Nephron progenitor cell (in vitro differentiated cells): Measurements from ENCODE around the gene SLC25A51.
"Not testable (repeated sequence)": the region's sequence is repeated elsewhere in the genome, so short reads cannot be mapped to it uniquely, and the experiment has no call there.

ENCODE experiments used
- DNase-seq: peaks from one replicate; pipeline ENCODE4 v3.0.0; 2021
- H3K27ac Mint-ChIP-seq: 2 replicates; pipeline ENCODE4 v1.8.0; 2021; ENCODE audit warnings: mild to moderate bottlenecking, moderate library complexity, mixed read lengths
- H3K27me3 Mint-ChIP-seq: 2 replicates; pipeline ENCODE4 v1.8.0; 2021; ENCODE audit warnings: mild to moderate bottlenecking, low read depth, mixed read lengths; ENCODE audit not compliant: poor library complexity
- H3K36me3 Mint-ChIP-seq: 2 replicates; pipeline ENCODE4 v1.8.0; 2021; ENCODE audit warnings: low read depth, mixed read lengths
- H3K4me1 Mint-ChIP-seq: 2 replicates; pipeline ENCODE4 v1.8.0; 2021; ENCODE audit warnings: mixed read lengths
- H3K4me3 Mint-ChIP-seq: 2 replicates; pipeline ENCODE4 v1.8.0; 2021; ENCODE audit warnings: mild to moderate bottlenecking, moderate library complexity, mixed read lengths
- H3K9me3 Mint-ChIP-seq: 2 replicates; pipeline ENCODE4 v1.8.0; 2021; ENCODE audit warnings: mild to moderate bottlenecking, moderate library complexity, mixed read lengths
- CTCF ChIP-seq: fragments of 200-600 bp; sonication (generic); IDR thresholded peaks from 2 replicates; pipeline ENCODE4 v1.5.0; 2021; ENCODE audit warnings: antibody characterized with exemption

The SLC25A51 gene

GRCh38 chr9:37902131-37902530, 1.8 kb downstream of the SLC25A51 start:
- Mint-ChIP-seq H3K9me3 (no peaks in the 10 kb centered on the region), H3K4me1 (peaks cover 39% of the 10 kb centered on the region), H3K27ac (no peak overlapping the region), H3K36me3 (peaks cover 18% of the 10 kb centered on the region), H3K4me3 (peak overlapping the region; percentile 23), H3K27me3 (peaks cover 8% of the 10 kb centered on the region)
- no peak for TF ChIP-seq CTCF
- no peak for DNase-seq

GRCh38 chr9:37899041-37899440, 4.9 kb downstream of the SLC25A51 start:
- H3K27ac Mint-ChIP-seq, result no peak overlapping the region
- TF ChIP-seq CTCF, result no peak
- H3K36me3 Mint-ChIP-seq, result peaks cover 46% of the 10 kb centered on the region
- DNase-seq, result no peak
- no peaks in the 10 kb centered on the region for H3K27me3 Mint-ChIP-seq
- no peak overlapping the region for H3K4me3 Mint-ChIP-seq
- peaks cover 16% of the 10 kb centered on the region for H3K4me1 Mint-ChIP-seq
- H3K9me3 Mint-ChIP-seq, result no peaks in the 10 kb centered on the region

DNA sequence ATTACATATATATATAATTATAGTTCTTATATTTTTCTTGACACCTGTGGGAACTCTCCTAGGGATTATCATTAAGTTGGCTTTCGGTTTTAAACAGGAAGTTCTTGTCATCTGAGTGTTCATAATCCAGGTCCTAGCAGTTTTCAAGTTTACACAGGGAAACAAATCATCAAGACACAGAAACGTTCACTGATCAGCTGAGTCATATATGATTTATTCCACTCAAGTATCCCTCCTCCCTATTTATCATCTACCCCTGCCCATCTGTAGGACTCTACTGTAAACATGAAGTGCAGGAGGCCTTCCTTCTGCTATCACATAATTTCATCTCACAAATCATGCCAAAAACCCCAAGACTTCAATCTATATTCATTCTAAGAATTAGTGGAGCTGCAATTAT, 6.3 kb downstream of the SLC25A51 start:
- no peak overlapping the region for H3K4me3 Mint-ChIP-seq
- no peaks in the 10 kb centered on the region for H3K27me3 Mint-ChIP-seq
- no peak for TF ChIP-seq CTCF
- H3K9me3 Mint-ChIP-seq, result no peaks in the 10 kb centered on the region
- DNase-seq, result no peak
- peaks cover 8% of the 10 kb centered on the region for H3K4me1 Mint-ChIP-seq
- peaks cover 60% of the 10 kb centered on the region for H3K36me3 Mint-ChIP-seq
- H3K27ac Mint-ChIP-seq, result no peak overlapping the region

DNA sequence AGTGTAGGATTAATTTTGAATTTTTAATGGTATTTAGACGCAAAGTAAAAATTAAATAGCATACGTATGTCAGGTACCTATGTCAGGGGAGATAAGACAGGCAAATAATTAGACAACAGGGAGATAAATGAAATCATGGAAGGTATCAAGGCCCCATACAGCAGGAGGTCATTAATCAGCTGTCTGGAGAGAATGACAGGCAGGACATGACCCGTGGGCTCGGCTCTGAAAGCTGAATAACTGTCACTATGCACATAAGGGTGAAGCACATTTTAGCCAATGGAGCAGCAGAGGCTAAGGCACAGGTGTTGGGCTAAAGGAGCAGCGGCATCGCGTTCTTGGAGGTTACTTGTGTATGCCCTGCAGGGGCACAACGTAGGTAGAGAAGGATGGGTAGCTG, 11.9 kb downstream of the SLC25A51 start:
- Mint-ChIP-seq H3K27ac (no peak overlapping the region), H3K27me3 (no peaks in the 10 kb centered on the region), H3K4me1 (no peaks in the 10 kb centered on the region), H3K9me3 (peaks cover 6% of the 10 kb centered on the region), H3K4me3 (no peak overlapping the region), H3K36me3 (peaks cover 83% of the 10 kb centered on the region)
- no peak for TF ChIP-seq CTCF
- DNase-seq, result no peak

- not testable (repeated sequence) for H3K27ac Mint-ChIP-seq, H3K9me3 Mint-ChIP-seq, H3K27me3 Mint-ChIP-seq, H3K4me3 Mint-ChIP-seq, H3K4me1 Mint-ChIP-seq, DNase-seq
- peaks cover 81% of the 10 kb centered on the region for H3K36me3 Mint-ChIP-seq
Observed at GRCh38 chr9:37891042-37891441, 12.9 kb downstream of the SLC25A51 start.

- H3K4me3 Mint-ChIP-seq, result no peak overlapping the region
- no peak overlapping the region for H3K27ac Mint-ChIP-seq
- H3K36me3 Mint-ChIP-seq, result peaks cover 81% of the 10 kb centered on the region
- TF ChIP-seq CTCF, result no peak
- no peaks in the 10 kb centered on the region for H3K4me1 Mint-ChIP-seq
- no peak for DNase-seq
- H3K27me3 Mint-ChIP-seq, result no peaks in the 10 kb centered on the region
- H3K9me3 Mint-ChIP-seq, result peaks cover 6% of the 10 kb centered on the region
Observed at GRCh38 chr9:37889536-37889935, 14.4 kb downstream of the SLC25A51 start.

- H3K27me3 Mint-ChIP-seq, H3K4me1 Mint-ChIP-seq, H3K9me3 Mint-ChIP-seq, H3K4me3 Mint-ChIP-seq, H3K27ac Mint-ChIP-seq, DNase-seq: not testable (repeated sequence)
- peaks cover 69% of the 10 kb centered on the region for H3K36me3 Mint-ChIP-seq
Observed at GRCh38 chr9:37887977-37888583, 15.8 kb downstream of the SLC25A51 start.
